Right atrium auricular region (tissue), 2 donors: ENCODE data around the gene WIPI1. TPM values are rescaled to one million over a fixed set of nuclear protein-coding genes. Genes with fewer than 3 reads are reported as not detected.

Experiments used
- DNase-seq: peaks from one replicate; pipeline ENCODE4 v3.0.0-alpha.2; 2019; ENCODE audit warnings: low spot score
- H3K27ac ChIP-seq, 2 donors: fragments of 200-600 bp; sonication (generic); 1 replicate in 1 of 2; 2 replicates in 1 of 2; pipeline ENCODE4 v1.5.1; 2016 to 2019
- H3K27me3 ChIP-seq, 2 donors: fragments of 200-600 bp; sonication (generic); one replicate each; pipeline versions ENCODE4 v1.5.1 to v1.6.0; 2017 to 2019
- H3K36me3 ChIP-seq: fragments of 200-600 bp; sonication (generic); one replicate; pipeline ENCODE4 v1.5.1; 2016
- H3K4me1 ChIP-seq, 2 donors: fragments of 200-600 bp; sonication (generic); one replicate each; pipeline versions ENCODE4 v1.5.1 to v1.6.0; 2017 to 2019
- H3K4me3 ChIP-seq, 2 donors: fragments of 200-600 bp; sonication (generic); 1 replicate in 1 of 2; 2 replicates in 1 of 2; pipeline ENCODE4 v1.5.1; 2017 to 2019; ENCODE audit warnings: mild to moderate bottlenecking in 1 of 2, moderate library complexity in 1 of 2
- H3K9me3 ChIP-seq, 2 donors: fragments of 200-600 bp; sonication (generic); one replicate each; pipeline ENCODE4 v1.5.1; 2019
- CTCF ChIP-seq, 2 donors: fragments of 200-600 bp; sonication (generic); IDR thresholded peaks; one replicate each; pipeline ENCODE4 v1.5.1; 2019; ENCODE audit warnings: antibody characterized with exemption in 2 of 2
- total RNA-seq, 2 donors: library from RNA; depleted of rRNA; stranded (reverse); fragments of >200 nt; gene quantifications; one replicate each; pipeline ENCODE4 v1.1.0, GENCODE V29; 2016

WIPI1 gene
- 10 to 100 TPM; 50.3 to 76.2 TPM for total RNA-seq

- peak within 1 kb of the TSS; percentile 95 to 98 for H3K27ac ChIP-seq
- no peak for TF ChIP-seq CTCF (IDR thresholded peaks at IDR 0.05)
- peak within 1 kb of the TSS; percentile 61 to 93 for H3K4me3 ChIP-seq
- H3K4me1 ChIP-seq = peaks cover 0 to 66% of the 10 kb centered on the region in 2 donors
- H3K9me3 ChIP-seq = no peaks in the 10 kb centered on the region
- H3K36me3 ChIP-seq = peaks cover 6% of the 10 kb centered on the region
- no peak for DNase-seq
- no peaks in the 10 kb centered on the region for H3K27me3 ChIP-seq
These were observed at the start of gene WIPI1 for GRCh38 chr17:68457168-68457538. Gene WIPI1, minus strand, starts transcription at chr17:68457496. Its CDS starts 75 bp downstream, at chr17:68457421.

GRCh38 chr17:68505951-68506350 lies 48.7 kb upstream of the WIPI1 start:
- Histone ChIP-seq H3K27ac (no peak overlapping the region), H3K4me3 (no peak overlapping the region), H3K9me3 (no peaks in the 10 kb centered on the region), H3K27me3 (no peaks in the 10 kb centered on the region), H3K36me3 (no peaks in the 10 kb centered on the region), H3K4me1 (peaks cover 0 to 15% of the 10 kb centered on the region in 2 donors)
- TF ChIP-seq CTCF (IDR thresholded peaks at IDR 0.05) = no peak
- no peak for DNase-seq

- no peak overlapping the region for H3K27ac ChIP-seq
These were observed 43.8 kb upstream of the WIPI1 start for GRCh38 chr17:68501074-68501473.

GRCh38 chr17:68499587-68499986 lies 42.3 kb upstream of the WIPI1 start:
- TF ChIP-seq CTCF (IDR thresholded peaks at IDR 0.05) = no peak
- Histone ChIP-seq H3K4me1 (peaks cover 0 to 21% of the 10 kb centered on the region in 2 donors), H3K4me3 (no peak overlapping the region), H3K36me3 (no peaks in the 10 kb centered on the region), H3K9me3 (no peaks in the 10 kb centered on the region), H3K27ac (peak overlapping the region; percentile 80 to 87), H3K27me3 (no peaks in the 10 kb centered on the region)
- no peak for DNase-seq

More at GRCh38 chr17:68501074-68501473, 43.8 kb upstream of the WIPI1 start:
- no peaks in the 10 kb centered on the region for H3K9me3 ChIP-seq
- H3K36me3 ChIP-seq = no peaks in the 10 kb centered on the region
- no peak for DNase-seq
- H3K4me1 ChIP-seq = peaks cover 0 to 21% of the 10 kb centered on the region in 2 donors
- no peak for TF ChIP-seq CTCF (IDR thresholded peaks at IDR 0.05)
- H3K27me3 ChIP-seq = no peaks in the 10 kb centered on the region
- H3K4me3 ChIP-seq = no peak overlapping the region

GRCh38 chr17:68498479-68499326 lies 41.4 kb upstream of the WIPI1 start:
- no peak for TF ChIP-seq CTCF (IDR thresholded peaks at IDR 0.05)
- no peaks in the 10 kb centered on the region for H3K36me3 ChIP-seq
- DNase-seq = peak; percentile 70
- H3K27ac ChIP-seq = peak overlapping the region; percentile 80 to 87
- H3K4me1 ChIP-seq = peaks cover 0 to 23% of the 10 kb centered on the region in 2 donors
- H3K4me3 ChIP-seq = peak overlapping the region in 1 of 2 donors; percentile 0
- no peaks in the 10 kb centered on the region for H3K27me3 ChIP-seq
- H3K9me3 ChIP-seq = no peaks in the 10 kb centered on the region
